ENCODE data around the gene TCAF1.
A peak's percentile ranks its signal among the peaks of the same experiment; 100 is the strongest.

Gene TCAF1, protein sequence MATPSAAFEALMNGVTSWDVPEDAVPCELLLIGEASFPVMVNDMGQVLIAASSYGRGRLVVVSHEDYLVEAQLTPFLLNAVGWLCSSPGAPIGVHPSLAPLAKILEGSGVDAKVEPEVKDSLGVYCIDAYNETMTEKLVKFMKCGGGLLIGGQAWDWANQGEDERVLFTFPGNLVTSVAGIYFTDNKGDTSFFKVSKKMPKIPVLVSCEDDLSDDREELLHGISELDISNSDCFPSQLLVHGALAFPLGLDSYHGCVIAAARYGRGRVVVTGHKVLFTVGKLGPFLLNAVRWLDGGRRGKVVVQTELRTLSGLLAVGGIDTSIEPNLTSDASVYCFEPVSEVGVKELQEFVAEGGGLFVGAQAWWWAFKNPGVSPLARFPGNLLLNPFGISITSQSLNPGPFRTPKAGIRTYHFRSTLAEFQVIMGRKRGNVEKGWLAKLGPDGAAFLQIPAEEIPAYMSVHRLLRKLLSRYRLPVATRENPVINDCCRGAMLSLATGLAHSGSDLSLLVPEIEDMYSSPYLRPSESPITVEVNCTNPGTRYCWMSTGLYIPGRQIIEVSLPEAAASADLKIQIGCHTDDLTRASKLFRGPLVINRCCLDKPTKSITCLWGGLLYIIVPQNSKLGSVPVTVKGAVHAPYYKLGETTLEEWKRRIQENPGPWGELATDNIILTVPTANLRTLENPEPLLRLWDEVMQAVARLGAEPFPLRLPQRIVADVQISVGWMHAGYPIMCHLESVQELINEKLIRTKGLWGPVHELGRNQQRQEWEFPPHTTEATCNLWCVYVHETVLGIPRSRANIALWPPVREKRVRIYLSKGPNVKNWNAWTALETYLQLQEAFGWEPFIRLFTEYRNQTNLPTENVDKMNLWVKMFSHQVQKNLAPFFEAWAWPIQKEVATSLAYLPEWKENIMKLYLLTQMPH

DNA sequence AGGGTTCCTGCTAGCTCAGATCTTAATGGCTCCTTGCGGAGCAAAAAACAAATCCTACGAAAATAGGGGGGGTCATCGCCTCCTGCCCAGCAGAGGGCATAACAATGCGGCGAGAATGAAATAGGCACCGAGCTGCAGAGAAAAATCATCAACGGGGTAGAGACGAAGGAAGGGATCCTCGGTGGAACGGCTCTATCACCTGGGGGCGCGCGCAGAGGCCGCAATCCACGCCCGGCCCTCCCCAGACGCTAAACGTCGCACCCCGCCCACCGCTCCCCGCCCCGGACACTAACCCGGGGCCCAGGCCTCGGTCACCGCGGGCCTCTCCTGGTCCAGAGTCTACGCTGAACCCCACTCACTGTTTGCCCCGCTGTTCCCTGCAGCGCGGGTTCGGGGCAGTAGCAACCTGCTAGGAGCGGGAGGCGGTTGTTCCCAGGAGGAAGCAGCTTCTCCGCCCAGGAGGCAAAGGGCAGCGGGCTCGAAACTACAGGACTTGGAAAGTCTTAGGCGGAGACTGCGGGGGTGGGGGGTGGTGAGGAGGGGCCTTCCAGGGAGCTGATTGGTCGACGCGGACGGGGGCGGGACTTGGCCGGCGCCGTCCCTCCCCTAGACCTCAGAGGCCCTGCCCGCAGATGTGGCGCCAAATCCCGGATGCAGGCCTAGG is at the start of gene TCAF1:
TSS of gene TCAF1 (minus strand) at position 509 of the 664 bp plus-strand sequence. CDS start 25,568 bp downstream, outside the sequence.
- peak; percentile 96 for DNase-seq

DNA sequence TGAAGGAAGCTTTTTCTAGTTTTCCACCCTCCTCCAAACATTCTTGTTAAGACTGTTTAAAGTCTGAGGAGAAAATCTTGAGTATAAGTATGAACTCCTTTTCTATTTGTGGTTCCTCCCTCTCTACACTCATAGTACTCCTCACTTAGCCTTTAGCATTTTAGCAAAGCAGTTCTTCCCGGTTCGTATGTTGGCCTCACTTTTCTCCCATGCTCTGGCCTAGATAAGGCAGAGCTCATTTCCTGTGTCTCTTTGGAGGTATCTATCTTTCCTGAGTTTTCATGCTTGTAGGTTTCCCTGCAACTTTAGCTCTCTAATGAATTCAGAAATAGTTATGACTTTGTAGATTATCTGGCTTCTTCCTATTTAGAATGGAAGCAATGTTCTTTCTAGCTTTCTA is 46.8 kb upstream of the TCAF1 start:
- DNase-seq, result no peak

DNA sequence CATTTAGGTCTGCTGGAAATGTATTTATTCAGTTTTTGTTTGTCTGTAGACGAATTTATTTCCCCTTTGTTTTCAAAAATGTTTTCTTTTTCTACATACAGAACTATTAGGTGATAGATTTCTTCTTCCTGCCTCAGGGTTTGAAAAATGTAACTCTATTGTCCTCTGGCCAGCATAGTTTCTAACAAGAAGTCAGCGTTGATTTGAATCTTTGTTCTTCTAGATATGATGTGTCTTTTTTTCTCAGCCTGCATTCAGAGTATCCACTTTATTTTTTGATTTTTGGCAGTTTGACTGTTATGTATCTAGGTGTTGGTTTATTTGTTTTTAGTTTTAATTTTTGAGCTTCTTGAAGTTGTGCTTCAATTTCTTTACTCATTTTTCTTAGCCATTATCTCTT is 45.1 kb upstream of the TCAF1 start:
- no peak for DNase-seq

DNA sequence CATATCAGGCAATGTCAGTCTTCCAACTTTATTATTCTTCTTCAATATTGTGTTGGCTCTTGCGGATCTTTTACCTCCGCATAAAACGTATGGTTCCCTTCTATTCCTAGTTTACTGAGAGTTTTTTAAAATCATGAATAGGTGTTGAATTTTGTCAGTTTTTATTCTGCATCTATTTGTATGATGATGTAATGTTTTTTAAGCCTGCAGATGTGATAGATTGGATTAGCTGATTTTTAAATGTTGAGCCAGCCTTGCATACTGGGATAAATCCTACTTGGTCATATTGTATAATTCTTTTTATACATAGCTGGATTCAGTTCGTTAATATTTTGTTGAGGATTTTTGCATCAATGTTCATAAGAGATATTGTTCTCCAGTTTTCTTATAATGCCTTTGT is 43.4 kb upstream of the TCAF1 start:
- no peak for DNase-seq

DNA sequence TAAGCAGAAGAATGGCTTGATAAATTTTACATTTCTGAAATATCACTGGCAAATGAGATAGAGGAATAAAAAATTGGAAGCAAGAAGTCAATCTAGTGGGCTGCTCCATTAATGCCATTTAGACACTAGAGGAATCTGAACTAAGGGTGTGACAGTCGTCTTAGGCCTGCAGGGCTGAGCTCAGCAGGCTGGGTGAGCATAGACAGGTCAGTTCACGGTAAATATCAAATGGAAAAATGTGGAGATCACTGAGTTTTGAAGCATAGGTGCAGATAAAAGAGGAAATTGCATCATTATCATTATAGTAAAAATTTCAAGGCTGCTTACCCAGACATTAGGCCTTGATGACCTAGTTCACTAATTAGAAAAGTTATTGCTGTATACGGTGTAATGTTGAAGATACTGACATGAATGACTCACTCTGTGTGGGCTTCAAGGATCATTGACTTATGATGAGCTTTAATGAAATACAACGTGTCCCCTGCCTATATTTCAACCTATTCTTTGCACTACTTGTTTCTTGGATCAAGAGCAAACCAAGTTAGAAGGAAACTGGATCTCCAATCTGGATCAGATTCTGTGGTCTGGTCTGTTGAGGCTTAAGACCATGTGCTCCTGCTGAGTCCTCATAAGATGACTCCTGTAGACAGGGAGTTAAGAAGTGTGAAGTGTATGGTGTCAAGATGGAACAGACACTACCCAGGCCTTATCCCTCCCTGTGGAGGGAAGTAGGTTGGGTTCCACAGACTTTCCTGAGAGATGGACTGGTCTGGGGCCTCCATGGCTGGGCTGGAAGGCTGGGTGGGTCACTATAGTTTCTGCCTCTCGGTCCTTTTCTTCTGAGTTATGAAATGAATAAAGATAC is 36.6 kb upstream of the TCAF1 start:
- no peak for DNase-seq

DNA sequence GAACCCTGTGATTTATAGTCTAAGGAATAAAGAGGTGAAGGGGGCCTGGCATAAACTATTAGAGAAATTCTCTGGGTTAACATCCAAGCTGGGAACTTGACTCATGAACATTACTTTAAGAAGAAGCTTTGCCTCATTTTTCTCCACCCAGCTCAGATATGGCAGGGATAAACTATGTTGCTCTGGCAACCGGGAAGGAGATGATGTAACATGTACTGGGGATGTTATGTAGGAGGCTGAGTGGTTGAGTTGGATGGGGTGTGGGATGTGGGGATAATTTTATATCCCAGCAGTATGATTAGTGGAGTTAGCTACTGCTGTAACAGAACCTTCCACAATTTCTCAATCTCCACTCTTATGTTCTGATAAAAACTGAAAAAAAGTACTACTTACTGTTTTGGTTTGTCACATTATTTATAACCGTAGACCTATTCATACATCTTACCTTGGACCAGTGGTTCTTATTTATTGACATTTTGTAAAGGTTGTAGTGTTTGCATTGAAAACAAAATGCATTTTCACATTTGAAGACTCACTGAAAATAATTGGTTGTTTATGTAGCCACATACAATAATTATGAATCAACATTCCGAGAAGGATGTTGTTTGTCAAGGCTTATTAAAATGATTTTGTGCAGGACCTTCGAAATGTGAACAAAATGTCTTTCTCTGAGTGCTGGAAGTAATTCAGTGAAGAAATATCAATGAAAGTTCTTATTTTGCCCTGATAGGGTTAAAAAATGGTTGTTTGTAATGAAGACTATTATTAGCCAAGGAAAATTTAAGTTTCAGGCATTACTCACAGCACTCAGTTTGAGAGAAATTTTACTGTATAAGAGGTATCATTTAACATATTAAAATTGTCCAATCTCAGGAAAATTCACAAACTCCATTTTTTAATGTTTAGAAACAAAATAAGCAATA is 34.4 kb upstream of the TCAF1 start:
- no peak for DNase-seq

DNA sequence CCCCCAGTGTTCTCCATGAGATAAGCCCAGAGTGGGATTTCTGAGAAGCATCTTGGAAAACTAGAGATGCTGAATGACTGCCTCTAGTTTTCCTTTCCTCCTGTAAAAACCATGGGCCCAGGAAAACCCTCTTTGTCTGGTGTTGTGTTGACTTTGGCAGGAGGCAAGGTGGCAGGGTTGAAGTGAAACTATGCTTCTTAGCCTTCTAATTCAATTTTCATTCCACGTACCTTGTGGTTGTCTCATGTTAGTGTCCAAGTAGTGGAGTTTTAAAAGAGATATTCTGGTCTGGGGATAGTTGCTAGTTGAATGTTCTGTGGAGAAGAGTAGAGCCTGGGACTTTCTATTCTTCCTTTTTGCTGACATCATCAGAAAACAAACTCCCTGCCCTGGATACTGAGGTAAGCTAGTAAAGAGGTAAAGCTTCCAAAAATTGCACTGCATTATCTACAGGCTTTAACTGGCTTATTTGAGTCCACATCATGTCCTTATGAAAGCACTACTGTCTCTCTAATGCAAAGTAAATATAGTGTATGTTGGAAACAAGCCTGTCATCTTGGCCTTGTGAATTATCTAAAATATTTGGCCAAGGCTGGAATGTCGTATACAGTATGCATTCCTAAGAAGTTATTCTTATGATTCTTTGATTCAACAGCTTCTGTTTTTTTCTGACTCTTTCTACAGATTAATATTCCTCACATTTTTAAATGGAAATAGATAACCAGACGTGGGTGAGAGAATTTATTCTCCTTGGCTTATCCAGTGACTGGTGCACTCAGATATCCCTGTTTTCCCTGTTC is 32.8 kb upstream of the TCAF1 start, which contains the start of gene OR2F2:
TSS of gene OR2F2 (plus strand) at position 708 of the 800 bp plus-strand sequence. CDS start at position 708, 0 bp downstream.
- no peak for DNase-seq

DNA sequence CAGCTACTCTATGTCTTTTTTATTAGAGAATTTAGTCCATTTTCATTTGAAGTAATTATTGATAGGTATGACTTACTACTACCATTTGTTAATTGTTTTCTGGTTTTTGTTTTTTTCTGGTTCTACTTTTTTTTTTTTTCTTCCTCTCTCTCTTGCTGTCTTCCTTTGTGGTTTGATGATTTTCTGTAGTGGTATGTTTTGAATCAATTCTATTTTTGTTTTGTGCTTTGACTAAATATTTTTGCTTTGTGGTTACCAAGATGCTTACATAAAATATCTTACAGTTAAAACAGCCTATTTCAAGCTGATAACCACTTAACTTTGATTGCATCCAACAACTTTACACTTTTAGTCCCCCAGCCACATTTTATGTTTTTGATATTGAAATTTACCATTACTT is 29.8 kb upstream of the TCAF1 start:
- DNase-seq, result no peak

DNA sequence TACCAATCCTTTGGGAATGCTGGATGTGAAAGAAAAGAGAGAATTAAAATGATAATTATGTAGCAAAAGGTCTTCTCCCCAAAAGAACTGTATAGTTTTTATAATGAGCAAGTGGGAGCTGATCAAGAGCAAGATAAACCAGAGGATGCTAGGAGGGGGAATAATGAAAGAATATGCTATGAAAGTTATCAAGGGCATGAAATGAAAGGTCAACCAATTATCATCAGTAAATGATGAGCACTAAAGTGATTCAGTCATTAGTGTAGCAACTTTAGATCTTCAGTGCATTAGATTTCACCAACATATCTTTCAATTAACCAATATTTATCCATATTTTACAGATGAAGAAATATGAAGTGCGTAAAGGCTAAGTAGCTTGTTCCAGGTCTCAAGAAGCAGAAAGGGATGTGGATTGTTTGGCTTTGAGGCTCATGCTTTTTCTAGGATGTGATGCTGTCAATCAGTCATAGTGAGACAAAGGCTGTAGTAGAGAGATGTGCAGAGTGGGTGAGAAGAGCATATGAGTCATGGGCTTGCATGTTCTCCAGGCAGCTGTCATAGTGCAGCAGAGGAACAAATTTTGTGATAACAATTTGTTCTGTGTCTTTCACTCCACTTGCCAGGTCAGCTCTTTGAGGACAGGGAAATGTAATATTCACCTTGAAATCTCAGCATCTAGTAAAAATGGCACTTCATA is 27.4 kb upstream of the TCAF1 start:
- no peak for DNase-seq

DNA sequence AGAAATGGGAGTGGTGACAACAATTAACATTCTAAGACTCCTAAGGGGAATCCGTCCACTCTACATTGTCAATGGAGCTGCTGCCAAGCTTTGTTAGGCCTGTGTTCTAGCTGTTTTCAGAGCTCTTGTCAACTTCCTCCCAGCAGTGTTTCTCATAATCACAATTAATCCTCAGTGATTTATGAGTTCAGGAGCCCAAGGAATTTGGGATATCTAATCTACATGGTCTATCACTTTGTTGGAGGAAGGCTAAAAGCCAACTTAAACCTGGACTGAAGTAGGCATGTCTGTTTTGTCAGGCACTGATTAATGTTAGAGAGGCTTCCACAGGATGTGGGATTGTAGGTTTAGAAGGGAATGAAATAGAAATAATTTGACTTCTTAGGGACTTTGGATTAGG is 22.9 kb upstream of the TCAF1 start:
- no peak for DNase-seq

DNA sequence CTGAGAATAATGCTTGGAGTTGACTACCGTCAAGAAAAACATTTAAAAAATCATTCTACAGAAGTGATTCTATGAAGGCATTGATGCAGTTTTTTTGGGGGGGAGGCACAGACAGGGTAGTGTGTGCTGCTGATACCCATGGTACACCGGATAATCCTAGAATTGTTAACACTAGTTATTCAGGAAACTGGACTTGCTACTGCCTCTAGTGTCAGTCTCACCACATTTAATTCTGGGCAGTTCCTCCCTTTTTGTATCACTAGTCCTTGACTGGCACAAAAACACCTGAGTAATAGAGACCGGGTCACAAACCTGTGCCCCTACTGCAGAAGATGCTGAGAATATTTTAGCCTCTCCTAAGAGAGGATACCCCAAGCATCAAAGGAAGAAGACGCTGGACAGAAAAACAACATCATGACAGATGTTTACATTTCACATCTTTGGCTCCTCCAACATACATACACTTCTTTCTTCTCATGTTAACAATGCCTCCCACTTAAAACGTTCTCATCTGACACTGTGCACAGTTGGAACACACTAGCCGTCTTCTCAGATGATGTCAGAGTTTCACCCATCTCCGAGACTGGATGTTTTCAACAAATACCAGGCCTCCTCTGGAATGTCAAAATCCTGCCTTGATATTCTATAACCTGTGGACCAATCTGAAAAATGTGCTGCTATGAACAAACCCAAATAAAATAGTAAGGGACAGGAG is 13.1 kb upstream of the TCAF1 start:
- no peak for DNase-seq

DNA sequence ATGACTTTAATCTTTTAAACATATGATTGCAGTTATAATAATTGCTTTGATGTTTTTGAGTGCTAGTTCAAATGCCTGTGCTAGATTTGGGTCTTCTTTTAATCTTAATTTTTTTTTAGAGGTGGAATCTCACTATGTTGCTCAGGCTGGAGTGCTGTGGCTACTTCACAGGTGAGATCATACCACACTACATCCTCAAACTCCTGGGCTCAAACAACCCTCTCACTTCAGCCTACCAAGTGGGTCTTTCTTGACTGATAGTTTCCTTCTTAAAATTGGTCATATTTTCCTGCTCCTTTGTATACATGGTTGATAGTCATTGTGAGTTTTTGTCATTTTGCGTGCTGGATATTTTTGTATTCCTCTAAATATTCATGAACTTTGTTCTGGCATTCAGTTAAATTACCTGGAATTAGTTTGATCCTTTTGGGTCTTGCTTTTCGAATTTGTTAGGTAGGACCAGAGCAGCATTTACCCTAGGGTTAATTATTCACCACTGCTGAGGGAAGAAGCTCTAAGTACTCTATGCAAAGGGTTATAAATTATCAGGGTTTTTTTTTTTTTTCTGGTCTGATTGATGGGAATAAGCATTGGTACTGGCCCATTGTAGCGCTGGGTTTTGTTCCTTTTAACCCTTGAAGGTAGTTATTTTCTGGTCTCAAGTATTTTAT is 12.1 kb upstream of the TCAF1 start:
- no peak for DNase-seq

DNA sequence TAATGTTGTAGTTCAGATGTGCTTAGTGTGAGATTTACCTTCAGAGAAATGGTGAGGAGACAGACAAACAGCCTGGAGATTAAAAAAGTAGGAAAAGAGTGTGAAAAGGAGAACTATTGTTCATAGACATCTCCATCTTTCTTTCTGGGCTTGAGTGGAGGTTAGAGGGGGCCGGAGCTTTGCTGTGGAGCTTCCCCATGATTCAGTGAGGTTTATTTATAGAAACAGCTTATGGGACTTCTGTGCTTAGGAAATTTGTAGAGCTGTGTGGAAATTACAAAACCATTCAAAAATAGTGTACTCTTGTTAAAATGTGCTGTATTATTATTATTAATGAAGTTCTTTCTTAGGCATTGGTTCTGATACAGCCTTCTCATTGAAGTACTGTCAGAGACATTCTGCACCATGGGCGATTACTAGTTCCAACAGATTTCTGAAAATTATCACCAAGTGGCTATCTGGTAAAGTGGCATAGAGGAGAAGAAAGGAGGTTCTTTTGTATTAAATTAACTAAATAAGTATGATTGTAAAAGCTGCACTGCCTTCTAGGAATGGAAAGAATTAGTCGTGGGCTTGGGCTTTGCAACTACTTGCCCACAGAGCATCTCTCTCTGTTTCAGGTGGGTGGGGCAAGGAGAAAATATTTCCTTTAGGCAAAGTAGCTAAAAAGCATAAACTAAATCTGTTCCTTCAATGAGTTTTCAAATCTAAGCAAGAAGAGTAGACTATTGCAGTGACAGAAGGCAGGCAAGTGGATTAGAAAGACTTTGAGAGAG is 8.7 kb upstream of the TCAF1 start:
- no peak for DNase-seq

DNA sequence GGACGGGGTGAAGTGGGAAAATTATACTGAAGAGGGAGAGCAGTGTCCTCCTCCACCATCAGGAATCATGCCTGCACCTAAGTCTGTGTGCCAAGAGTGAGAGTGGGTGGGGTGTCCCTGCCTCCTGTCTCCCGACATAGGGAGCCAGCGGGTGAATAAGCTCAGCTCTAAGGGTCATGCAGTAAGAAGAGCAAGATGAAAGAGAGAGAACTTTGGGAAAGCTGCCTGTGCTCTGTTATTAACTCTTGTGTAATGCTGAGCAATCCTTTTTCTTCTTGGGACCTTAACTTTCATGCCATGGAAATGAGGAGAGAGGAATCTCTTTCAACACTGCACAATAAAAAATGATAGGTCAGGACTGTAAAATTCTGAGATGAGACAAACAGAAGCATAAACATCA is 7.9 kb upstream of the TCAF1 start:
- DNase-seq, result no peak

DNA sequence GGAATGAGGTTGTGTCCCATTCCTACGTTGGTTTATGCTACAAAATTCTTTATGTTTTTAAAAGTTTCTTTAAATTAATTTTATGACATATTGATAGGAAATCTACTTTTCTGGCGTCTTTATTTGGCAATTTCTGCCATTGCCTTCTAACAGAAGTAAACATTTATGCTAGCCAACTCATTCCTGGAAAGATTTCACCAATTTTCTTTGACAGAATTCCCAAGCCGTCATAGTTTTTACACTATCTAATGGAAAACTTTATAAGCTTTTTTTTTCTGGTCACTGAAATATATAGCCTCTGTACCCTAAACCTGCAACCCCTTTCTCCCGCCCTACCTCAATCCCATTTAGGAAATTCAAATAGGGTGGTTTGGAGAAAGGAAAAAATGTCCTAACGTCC is 6.1 kb upstream of the TCAF1 start:
- DNase-seq, result no peak

DNA sequence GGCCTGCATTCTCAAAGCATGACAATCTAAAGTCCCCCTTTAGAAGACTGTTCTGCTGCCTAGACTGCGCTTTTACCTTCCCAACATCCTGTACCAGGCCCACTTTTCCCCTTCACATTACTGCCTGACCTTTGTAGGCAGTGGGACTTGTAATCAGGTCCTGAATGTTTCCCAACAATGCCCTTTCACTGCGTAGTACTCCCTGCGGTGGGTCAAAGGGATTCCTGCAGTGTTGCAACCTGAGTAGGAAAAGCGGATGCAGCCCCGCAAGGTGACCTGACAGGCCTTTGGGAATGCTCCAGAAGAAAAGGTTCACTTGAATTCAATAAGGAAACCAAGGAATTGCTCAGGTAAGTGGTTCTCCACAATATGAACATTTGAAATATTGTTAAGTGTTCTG is 4.9 kb upstream of the TCAF1 start:
- DNase-seq, result no peak

DNA sequence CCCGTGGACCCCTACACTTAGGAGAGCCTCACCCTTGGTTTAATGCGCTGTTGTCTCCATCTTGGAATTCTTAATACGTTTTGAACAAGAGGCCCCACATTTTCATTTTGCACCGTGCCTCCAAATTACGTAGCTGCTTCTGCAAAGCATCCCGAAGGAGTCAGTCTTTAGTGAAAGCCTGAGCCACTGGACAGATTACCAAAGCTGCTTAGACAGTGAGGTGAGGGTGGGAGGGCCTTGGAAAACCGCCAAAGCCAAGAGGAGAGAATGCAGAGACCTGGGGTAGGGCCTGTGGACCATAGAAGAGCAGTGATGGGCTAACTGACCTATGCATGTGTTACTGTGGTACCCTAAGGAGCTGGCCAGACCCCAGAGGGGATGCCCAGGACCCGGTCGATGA is 4.2 kb upstream of the TCAF1 start:
- no peak for DNase-seq

DNA sequence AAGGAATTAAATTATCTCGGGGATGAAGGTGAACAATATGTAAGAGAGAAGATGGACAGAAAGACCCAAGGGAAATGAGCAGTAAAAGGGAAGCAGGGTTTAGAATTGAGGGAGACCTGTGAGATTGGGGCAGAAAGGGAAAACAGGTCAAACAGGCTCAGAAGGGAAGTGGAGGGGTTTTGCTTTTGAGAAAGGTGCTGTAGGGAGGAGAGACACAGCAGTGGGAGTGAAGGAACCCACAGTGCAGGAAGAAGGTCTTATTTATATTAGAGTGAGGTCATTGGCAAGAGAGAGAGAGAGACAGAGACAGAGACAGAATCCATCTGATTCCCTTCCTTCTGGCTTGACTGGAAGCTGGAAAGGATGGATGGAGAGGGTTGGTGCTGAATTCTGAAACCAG is 3.5 kb upstream of the TCAF1 start:
- no peak for DNase-seq
